Fibroblast of skin of back (primary cell): Measurements from ENCODE around the gene WDR6.
"Not testable (repeated sequence)": the region's sequence is repeated elsewhere in the genome, so short reads cannot be mapped to it uniquely, and the experiment has no call there.

Experiments
- DNase-seq: peaks from one replicate; pipeline ENCODE4 v3.0.0-alpha.2; 2013

The WDR6 gene

GRCh38 chr3:48990636-48991469 is 16.3 kb upstream of the WDR6 start:
- DNase-seq: peak; percentile 18

GRCh38 chr3:48991851-48992545 is 15.2 kb upstream of the WDR6 start:
- no peak for DNase-seq

GRCh38 chr3:48993834-48994233 is 13.4 kb upstream of the WDR6 start:
- no peak for DNase-seq

DNA sequence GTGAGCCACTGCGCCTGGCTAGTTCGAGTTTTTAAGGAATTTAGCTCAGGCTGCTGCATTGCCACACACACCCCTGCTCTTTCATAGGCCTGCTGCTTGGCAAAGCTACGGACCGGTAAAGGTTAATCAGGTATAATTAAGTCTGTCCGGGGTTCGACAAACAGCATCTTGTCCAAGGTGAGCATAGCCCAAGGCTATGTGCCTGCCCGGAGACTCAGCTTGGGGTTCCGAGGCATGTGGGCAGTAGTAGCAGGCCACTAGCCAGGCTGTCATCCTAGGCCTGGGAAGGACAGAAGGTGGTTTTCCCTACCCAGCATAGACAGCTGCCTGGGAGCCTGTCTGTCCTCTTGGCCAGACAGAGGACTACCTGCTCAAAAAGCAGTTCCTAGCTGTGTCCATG is 10.6 kb upstream of the WDR6 start:
- DNase-seq: no peak

- no peak for DNase-seq
Observed at GRCh38 chr3:48997102-48997635, 10.0 kb upstream of the WDR6 start.

GRCh38 chr3:48997714-48998637 is 9.2 kb upstream of the WDR6 start:
- no peak for DNase-seq

GRCh38 chr3:48999085-48999858 is 7.9 kb upstream of the WDR6 start:
- DNase-seq: no peak

DNA sequence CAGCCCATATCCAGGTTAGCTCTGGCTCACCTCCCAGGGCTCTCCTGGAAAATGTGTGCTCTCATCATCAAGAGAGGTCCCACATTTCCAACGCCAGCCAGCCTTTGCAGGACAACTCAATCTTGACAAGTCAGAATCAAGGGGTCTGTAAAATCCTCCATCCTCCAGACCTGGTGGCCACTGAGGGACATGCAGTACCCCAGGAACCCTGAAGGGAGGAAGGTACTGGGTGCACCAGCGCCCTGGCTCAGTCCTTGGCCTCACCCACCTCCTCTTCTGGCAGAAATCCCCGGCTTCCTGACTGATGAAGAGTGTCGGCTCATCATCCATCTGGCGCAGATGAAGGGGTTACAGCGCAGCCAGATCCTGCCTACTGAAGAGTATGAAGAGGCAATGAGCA is 6.0 kb upstream of the WDR6 start:
- DNase-seq: no peak

DNA sequence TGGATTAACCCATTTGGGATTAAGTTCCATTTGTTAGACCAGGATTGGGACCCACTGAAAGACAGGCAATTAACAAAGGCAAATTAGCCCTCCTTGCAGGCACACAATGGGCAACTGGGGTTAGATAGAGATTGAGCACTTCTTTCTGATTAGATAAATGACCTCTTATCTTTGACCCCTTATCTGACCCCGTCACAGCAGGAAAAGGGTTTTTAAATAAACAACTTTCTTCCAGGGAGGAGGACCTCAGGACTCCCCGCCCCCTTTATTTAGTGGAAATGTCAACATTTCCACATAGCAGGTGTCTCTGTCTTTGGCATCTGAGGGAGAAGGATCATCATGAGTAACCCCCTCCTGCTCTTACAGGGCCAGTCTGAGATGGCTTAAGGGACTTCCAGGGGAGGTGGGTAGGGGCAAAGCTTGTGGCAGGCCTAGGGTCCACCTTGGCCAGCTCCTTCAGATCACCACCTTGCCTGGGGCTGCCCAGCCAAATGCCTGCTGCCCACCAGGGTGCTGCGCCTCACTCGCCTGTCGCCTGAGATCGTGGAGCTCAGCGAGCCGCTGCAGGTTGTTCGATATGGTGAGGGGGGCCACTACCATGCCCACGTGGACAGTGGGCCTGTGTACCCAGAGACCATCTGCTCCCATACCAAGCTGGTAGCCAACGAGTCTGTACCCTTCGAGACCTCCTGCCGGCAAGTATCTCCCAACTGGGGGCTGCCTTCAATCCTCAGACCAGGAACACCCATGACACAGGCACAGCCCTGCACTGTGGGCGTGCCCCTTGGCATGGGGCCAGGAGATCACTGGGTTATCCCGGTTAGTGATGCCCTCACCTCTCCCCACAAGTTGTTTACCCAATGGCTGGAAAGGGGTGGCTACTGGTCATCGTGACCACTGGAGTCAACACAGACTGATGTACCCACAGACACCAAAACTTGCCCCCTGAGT is 2.6 kb upstream of the WDR6 start:
- DNase-seq: no peak

DNA sequence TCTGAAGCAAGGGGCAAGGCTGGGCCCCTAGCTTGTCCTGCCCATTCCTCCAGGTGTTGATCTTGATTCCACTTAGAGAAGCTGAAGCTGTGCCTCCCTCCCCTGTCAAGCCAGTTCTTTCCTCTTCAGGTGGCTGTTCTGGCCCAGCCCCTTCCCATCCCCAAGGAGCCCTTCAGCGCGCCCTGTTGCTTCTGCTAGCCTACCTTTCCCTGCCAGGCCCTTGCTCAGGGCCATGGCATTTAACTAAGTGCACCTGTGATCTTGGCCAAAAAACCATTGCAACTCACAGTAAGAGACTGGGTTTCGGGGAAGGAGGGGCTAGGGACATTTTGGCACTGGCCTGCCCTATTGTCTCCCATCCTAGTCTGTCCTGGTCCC is 1.9 kb upstream of the WDR6 start:
- no peak for DNase-seq

DNA sequence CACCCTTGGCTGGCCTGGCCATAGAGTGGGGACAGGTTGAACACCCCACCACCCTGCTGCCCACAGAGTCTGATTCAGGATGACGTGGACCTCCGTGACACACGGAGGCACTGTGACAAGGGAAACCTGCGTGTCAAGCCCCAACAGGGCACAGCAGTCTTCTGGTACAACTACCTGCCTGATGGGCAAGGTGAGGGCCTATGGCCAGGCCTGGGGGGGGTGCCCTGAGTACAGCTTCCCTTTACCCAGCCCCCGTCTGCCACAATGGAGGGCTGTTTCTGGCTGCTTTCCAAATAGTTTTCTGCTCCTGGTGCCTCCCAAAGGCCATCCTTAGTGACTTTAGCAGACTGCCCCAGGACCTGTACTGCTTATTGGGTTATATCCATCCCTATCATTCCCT is 1.2 kb upstream of the WDR6 start:
- no peak for DNase-seq

DNA sequence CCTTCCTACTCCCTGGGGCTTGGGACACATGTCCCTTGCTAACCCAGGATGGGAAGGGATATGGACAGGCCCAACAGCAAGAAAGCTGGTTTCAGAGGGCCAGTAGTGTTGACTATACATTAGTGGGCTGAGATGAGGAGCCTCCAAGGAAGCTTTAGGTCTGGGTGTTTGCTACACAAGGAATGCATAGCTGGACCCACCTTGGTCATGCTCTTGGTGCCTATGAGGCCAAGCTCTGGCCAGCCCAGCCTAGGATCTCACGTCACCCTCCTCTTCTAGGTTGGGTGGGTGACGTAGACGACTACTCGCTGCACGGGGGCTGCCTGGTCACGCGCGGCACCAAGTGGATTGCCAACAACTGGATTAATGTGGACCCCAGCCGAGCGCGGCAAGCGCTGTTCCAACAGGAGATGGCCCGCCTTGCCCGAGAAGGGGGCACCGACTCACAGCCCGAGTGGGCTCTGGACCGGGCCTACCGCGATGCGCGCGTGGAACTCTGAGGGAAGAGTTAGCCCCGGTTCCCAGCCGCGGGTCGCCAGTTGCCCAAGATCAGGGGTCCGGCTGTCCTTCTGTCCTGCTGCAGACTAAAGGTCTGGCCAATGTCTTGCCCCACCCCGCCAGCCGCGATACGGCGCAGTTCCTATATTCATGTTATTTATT is 653 bp upstream of the WDR6 start:
- no peak for DNase-seq

DNA sequence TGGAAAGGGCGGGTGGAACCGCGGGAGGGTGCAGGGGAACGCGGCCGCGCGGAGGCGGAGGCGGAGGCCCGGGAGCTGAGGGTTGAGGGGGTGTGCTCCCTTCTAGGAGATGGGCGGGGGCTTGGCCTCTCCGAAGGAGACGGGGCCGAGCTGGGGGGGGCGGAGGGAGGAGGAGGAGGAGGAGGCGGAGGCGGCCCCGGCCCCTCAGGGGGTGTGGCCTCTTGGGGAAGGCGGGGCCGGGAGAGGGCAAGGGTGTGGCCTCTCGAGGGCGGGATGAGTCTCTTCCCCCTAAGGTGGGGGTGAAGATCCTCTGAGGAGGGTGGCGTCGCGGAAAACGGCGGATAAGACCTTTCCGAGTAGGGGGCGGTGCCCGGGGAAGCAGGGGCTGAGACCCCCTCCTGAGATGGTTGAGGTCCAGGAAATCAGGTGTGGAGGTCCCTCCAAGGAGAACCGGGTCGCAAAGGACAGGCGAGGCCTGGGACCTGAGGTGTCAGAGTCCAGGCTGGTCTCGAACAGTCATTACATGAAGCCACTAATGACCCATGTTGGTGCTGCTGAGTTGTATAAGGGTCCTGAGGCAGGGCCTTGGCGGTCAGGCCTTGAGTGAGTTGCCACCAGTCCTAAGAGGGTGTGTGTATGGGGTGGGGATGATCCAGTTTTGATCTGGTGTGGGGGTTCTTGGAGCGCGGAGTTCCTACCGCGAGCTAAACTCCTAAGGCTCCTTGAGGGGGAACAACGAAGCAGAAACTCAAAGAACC is 759 bp downstream of the WDR6 start:
- peak; percentile 91 for DNase-seq

DNA sequence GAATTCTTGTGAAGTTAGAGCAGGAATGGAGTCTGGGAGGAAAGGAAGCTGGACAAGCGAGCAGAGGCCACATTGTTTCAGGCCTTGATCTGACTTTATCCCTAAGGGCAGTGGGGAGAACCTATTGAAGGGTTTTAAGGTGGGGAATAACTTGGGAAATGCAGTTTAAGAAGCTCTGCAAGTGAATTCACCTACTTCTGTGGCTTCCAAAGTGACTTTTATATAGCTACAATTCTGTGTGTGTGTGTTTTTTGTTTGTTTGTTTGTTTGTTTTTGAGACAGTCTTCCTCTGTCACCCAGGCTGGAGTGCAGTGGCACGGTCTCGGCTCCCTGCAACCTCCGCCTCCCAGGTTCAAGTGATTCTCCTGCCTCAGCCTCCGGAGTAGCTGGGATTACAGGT is 1.4 kb downstream of the WDR6 start:
- DNase-seq: not testable (repeated sequence)

- DNase-seq: peak; percentile 51
Observed at GRCh38 chr3:49009396-49009795, 2.2 kb downstream of the WDR6 start.

DNA sequence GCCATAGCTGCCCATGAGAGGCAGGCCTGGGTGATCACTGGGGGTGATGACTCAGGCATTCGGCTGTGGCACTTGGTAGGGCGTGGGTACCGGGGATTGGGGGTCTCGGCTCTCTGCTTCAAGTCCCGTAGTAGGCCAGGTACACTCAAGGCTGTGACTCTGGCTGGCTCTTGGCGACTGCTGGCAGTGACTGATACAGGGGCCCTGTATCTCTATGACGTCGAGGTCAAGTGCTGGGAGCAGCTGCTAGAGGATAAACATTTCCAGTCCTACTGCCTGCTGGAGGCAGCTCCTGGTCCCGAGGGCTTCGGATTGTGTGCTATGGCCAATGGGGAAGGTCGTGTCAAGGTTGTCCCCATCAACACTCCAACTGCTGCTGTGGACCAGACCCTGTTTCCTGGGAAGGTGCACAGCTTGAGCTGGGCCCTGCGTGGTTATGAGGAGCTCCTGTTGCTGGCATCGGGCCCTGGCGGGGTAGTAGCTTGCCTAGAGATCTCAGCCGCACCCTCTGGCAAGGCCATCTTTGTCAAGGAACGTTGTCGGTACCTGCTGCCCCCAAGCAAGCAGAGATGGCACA is 5.3 kb downstream of the WDR6 start:
- DNase-seq: no peak

- no peak for DNase-seq
Observed at GRCh38 chr3:49013113-49013737, 6.0 kb downstream of the WDR6 start.
